Measurements from ENCODE around the gene CHRNA3.

- no peak for TF ChIP-seq FOXM1 (IDR thresholded peaks at IDR 0.05; ENCODE audit: borderline replicate concordance, low read depth)
- TF ChIP-seq MAX (IDR thresholded peaks at IDR 0.05): no peak
- no peak for TF ChIP-seq REST (IDR thresholded peaks at IDR 0.05; ENCODE audit: low read depth)
- TF ChIP-seq EGR1 (IDR thresholded peaks at IDR 0.05): no peak
- TF ChIP-seq EP300 (IDR thresholded peaks at IDR 0.05; ENCODE audit: borderline replicate concordance): no peak
- no peak for TF ChIP-seq ZBTB7A (IDR thresholded peaks at IDR 0.05; ENCODE audit: low read depth)
- no peak for TF ChIP-seq CEBPB (IDR thresholded peaks at IDR 0.05)
- TF ChIP-seq NFIC (IDR thresholded peaks at IDR 0.05): no peak
- TF ChIP-seq RAD21 (IDR thresholded peaks at IDR 0.05; ENCODE audit: low read depth): no peak
- TF ChIP-seq YY1 (IDR thresholded peaks at IDR 0.05; ENCODE audit: low read depth): no peak
- no peak for TF ChIP-seq USF1 (IDR thresholded peaks at IDR 0.05)
Measured at GRCh38 chr15:78628227-78628626, 7.4 kb upstream of the CHRNA3 start.
